SU-DHL-6 (cell line): ENCODE data around the gene PTPRN2.

ENCODE experiments used
- CTCF ChIP-seq: fragments of 200-600 bp; sonication (generic); IDR thresholded peaks from one replicate; pipeline ENCODE4 v1.5.1; 2017; ENCODE audit warnings: antibody characterized with exemption, mild to moderate bottlenecking, low read length, moderate library complexity; ENCODE audit not compliant: insufficient read depth, poor library complexity, severe bottlenecking
- EZH2phosphoT487 ChIP-seq: fragments of 200-600 bp; sonication (generic), shearing (Covaris generic); conservative IDR thresholded peaks from 2 replicates; pipeline ENCODE4 v1.6.1; 2018; ENCODE audit warnings: mild to moderate bottlenecking, antibody characterized with exemption, low read length, moderate library complexity, mixed read lengths

DNA sequence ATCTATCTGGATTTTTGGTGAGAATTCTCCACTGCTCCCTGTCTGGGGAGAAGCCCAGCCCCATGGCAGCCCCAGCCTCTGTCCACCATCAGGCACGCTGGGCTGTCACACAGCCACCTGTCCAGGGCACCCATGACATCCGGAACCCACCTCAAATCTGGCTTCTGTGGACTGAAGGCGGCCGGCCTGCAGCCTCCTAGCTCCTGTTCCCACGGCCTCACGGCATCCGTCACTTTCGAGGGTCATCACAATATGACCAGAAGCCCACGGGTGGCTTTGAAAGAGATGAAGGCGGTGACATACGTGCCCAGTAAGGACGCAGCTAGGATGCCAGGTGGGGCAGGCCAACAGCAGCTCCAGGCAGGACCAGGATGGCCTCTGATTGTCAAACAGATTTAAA, 140.9 kb downstream of the PTPRN2 start:
- TF ChIP-seq CTCF (no peak), EZH2phosphoT487 (no peak)
